ENCODE results near the gene MDH2. TPM values are rescaled to one million over a fixed set of nuclear protein-coding genes. Genes with fewer than 3 reads are reported as not detected.
"Not testable (repeated sequence)": the region's sequence is repeated elsewhere in the genome, so short reads cannot be mapped to it uniquely, and the experiment has no call there.

Gene MDH2
- total RNA-seq, 1 donor from 2014 or later, result 34.8 TPM

- DNase-seq, result no peak
These were observed 24.6 kb downstream of the MDH2 start for GRCh38 chr7:76072243-76073148.

- no peak for DNase-seq
These were observed 25.6 kb downstream of the MDH2 start for GRCh38 chr7:76073335-76073990.

GRCh38 chr7:76074306-76074971 lies 26.5 kb downstream of the MDH2 start:
- no peak for DNase-seq

- DNase-seq, result no peak
These were observed 27.1 kb downstream of the MDH2 start for GRCh38 chr7:76074972-76075370.

- no peak for DNase-seq
These were observed 29.1 kb downstream of the MDH2 start for GRCh38 chr7:76076995-76077394.

GRCh38 chr7:76077435-76077834 lies 29.5 kb downstream of the MDH2 start:
- DNase-seq, result no peak

- no peak for DNase-seq
These were observed 32.3 kb downstream of the MDH2 start for GRCh38 chr7:76080204-76080603.

GRCh38 chr7:76084115-76084514 lies 36.2 kb downstream of the MDH2 start:
- DNase-seq, result not testable (repeated sequence)

GRCh38 chr7:76086070-76086469 lies 38.2 kb downstream of the MDH2 start:
- DNase-seq, result no peak

- not testable (repeated sequence) for DNase-seq
These were observed 39.5 kb downstream of the MDH2 start for GRCh38 chr7:76087362-76087791.

GRCh38 chr7:76089865-76090475 lies 42.1 kb downstream of the MDH2 start:
- DNase-seq, result no peak

- no peak for DNase-seq
These were observed 43.6 kb downstream of the MDH2 start for GRCh38 chr7:76091506-76091905.

- not testable (repeated sequence) for DNase-seq
These were observed 45.6 kb downstream of the MDH2 start for GRCh38 chr7:76093531-76093930.

GRCh38 chr7:76094326-76094725 lies 46.4 kb downstream of the MDH2 start:
- DNase-seq, result not testable (repeated sequence)

GRCh38 chr7:76095908-76096307 lies 48.0 kb downstream of the MDH2 start:
- no peak for DNase-seq

- DNase-seq, result not testable (repeated sequence)
These were observed 54.0 kb downstream of the MDH2 start for GRCh38 chr7:76101693-76102437.

- DNase-seq, result not testable (repeated sequence)
These were observed 55.9 kb downstream of the MDH2 start for GRCh38 chr7:76103788-76104187.

GRCh38 chr7:76106130-76106529 lies 58.2 kb downstream of the MDH2 start:
- not testable (repeated sequence) for DNase-seq

GRCh38 chr7:76106893-76107292 lies 59.0 kb downstream of the MDH2 start:
- no peak for DNase-seq

- no peak for DNase-seq
These were observed 60.8 kb downstream of the MDH2 start for GRCh38 chr7:76108540-76109233.

- DNase-seq, result not testable (repeated sequence)
These were observed 65.2 kb downstream of the MDH2 start for GRCh38 chr7:76113042-76113630.
